Effector CD8-positive, alpha-beta T cell (primary cell): ENCODE measurements around the gene EVI5L.

ENCODE experiments used
- DNase-seq: peaks from one replicate; lab custom pipeline; 2025; lab: John Stamatoyannopoulos, UW

The EVI5L gene

GRCh38 chr19:7912144-7912696 lies 82.2 kb downstream of the EVI5L start:
- no peak for DNase-seq

DNA sequence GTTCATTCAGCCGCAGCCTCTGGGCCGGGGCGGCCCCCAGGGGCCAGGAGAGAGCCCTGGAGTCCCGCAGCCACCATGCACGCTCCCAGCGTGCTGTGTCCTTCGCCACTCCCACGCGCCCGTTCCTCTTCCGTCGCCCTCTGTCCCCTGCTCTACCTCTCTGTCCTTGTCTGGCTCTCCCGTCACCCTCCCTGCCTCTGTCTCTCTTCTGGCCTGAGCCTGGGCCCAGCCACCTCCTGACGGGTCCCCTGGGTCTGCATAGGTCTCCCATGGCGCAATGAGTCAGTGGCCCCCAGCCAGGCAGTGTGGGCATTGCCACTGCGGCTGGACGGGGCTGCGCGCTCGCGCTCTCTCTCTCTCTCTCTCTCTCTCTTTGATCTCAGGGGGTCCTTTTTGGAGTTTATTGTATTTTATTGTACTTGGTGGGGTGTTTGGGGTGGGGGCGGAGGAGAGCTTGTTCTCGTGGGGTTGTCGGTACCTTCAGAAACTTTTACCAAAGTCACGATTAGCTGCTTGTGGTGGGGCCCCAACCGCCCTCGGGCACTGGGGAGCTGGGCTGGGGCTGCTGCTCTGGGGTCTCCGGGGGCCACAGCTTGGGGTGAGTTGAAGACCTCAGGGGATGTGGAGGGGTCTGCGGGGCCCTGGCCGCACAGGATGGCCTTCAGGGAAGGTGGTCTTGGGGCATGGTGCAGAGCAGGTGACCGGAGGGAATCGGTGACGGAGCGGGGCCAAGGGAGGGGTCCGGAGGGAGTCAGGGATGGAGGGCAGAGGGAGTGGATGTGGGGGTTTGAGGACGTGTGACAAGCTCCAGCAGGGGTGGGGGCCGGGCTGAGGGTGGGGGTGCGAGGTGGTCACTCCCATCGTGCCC lies 82.9 kb downstream of the EVI5L start:
- no peak for DNase-seq

GRCh38 chr19:7913652-7914051 lies 83.6 kb downstream of the EVI5L start:
- no peak for DNase-seq

DNA sequence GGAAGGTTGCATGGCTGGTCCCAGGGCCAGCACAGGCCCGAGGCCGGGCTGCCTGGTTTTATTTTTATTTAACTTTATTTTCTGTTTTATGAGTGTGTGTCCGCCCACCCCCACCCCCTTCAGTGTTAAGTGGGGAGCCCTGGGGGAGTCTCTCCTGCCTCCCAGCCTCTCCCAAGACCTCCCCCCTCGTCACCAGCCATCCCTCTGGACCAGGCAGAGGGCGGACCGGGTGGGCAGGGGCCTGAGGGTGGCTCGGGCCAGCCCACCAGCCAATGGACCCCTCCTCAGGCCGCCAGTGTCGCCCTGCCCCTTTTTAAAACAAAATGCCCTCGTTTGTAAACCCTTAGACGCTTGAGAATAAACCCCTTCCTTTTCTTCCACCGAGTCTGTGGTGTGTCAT lies 84.1 kb downstream of the EVI5L start:
- DNase-seq = no peak
